OCI-LY3 (cell line): ENCODE data around the gene TOM1L2.

Experiments
- H2AFZ ChIP-seq: fragments of 200-600, 300-600 bp; shearing (Covaris generic); 2 replicates; pipeline ENCODE4 v1.6.0; 2014; ENCODE audit warnings: antibody characterized with exemption, low read depth, low read length
- H3K27ac ChIP-seq: fragments of 200-600, 300-600 bp; sonication (generic); 2 replicates; pipeline ENCODE4 v1.5.1; 2014; ENCODE audit warnings: mild to moderate bottlenecking, low read length, moderate library complexity, mixed read lengths
- H3K27me3 ChIP-seq: fragments of 200-600, 300-600 bp; sonication (generic); 2 replicates; pipeline ENCODE4 v1.6.1; 2014; ENCODE audit warnings: low read depth, low read length, mixed read lengths
- H3K36me3 ChIP-seq: fragments of 200-600, 300-600 bp; sonication (generic); replicated peaks from 2 replicates; pipeline ENCODE3; 2014; ENCODE audit warnings: low read depth, low read length, mixed read lengths
- H3K4me1 ChIP-seq: fragments of 300-600, 200-600 bp; sonication (generic); 2 replicates; pipeline ENCODE4 v1.6.1; 2014; ENCODE audit warnings: low read length, mixed read lengths
- H3K4me2 ChIP-seq: fragments of 200-600, 300-600 bp; sonication (generic); 2 replicates; pipeline ENCODE4 v1.6.1; 2014; ENCODE audit warnings: low read length, mixed read lengths
- H3K4me3 ChIP-seq: fragments of 300-600, 200-600 bp; sonication (generic); 2 replicates; pipeline ENCODE4 v1.5.1; 2014; ENCODE audit warnings: antibody characterized with exemption, mild to moderate bottlenecking, low read length, moderate library complexity
- H3K79me2 ChIP-seq: fragments of 300-600, 200-600 bp; shearing (Covaris generic); 2 replicates; pipeline ENCODE4 v1.6.1; 2014; ENCODE audit warnings: mild to moderate bottlenecking, low read length, mixed read lengths
- H3K9ac ChIP-seq: fragments of 300-600, 200-600 bp; shearing (Covaris generic); 2 replicates; pipeline ENCODE4 v1.6.0; 2014; ENCODE audit warnings: mild to moderate bottlenecking, low read length, moderate library complexity
- H3K9me3 ChIP-seq: fragments of 200-600, 300-600 bp; shearing (Covaris generic); 2 replicates; pipeline ENCODE4 v1.6.1; 2014; ENCODE audit warnings: low read length, mixed read lengths; ENCODE audit not compliant: insufficient read depth
- H4K20me1 ChIP-seq: fragments of 200-600, 300-600 bp; sonication (generic); 2 replicates; pipeline ENCODE4 v1.6.1; 2016; ENCODE audit warnings: low read length, mixed read lengths; ENCODE audit not compliant: insufficient read depth
- EZH2phosphoT487 ChIP-seq: fragments of 200-600 bp; shearing (Covaris generic); IDR thresholded peaks from 2 replicates; pipeline ENCODE4 v1.6.1; 2018; ENCODE audit warnings: antibody characterized with exemption, mixed run types, low read depth
- TF ChIP-seq, protein P1 (sequence below): fragments of 200-600, 300-600 bp; sonication (generic); IDR thresholded peaks from 2 replicates; pipeline ENCODE4 v1.5.1; 2014; ENCODE audit warnings: antibody characterized with exemption, low read length, low read depth

Gene TOM1L2

DNA sequence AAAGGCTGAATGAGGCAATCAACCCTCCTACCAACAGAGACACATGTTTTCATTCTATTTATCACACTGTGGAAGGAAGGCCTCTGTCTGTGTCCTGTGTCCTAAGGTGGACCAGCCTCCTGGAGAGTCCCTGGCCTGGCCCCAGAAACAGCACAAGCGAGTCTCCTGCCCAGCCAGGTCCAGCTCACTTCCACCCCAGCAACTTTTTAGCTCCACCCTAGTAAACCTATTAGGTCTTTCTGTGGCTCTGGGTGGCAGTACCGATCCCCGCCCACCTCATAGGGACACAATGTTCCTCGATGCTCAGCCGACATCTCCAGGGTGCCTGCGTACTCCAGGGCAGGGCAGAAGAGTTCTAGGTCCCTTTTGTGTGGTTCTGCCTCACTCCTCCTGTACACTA, 11.2 kb upstream of the TOM1L2 start:
- Histone ChIP-seq H3K9me3 (no peaks in the 10 kb centered on the region), H3K4me1 (peaks cover 2% of the 10 kb centered on the region; the same call in 1 of the 2 replicates), H3K4me2 (no peak overlapping the region), H2AFZ (no peak overlapping the region), H3K27ac (no peak overlapping the region), H3K36me3 (no peaks in the 10 kb centered on the region), H3K27me3 (no peaks in the 10 kb centered on the region), H3K9ac (no peak overlapping the region), H4K20me1 (no peaks in the 10 kb centered on the region), H3K79me2 (no peaks in the 10 kb centered on the region), H3K4me3 (no peak overlapping the region)
- no peak for TF ChIP-seq EZH2phosphoT487
- TF ChIP-seq, protein P1, sequence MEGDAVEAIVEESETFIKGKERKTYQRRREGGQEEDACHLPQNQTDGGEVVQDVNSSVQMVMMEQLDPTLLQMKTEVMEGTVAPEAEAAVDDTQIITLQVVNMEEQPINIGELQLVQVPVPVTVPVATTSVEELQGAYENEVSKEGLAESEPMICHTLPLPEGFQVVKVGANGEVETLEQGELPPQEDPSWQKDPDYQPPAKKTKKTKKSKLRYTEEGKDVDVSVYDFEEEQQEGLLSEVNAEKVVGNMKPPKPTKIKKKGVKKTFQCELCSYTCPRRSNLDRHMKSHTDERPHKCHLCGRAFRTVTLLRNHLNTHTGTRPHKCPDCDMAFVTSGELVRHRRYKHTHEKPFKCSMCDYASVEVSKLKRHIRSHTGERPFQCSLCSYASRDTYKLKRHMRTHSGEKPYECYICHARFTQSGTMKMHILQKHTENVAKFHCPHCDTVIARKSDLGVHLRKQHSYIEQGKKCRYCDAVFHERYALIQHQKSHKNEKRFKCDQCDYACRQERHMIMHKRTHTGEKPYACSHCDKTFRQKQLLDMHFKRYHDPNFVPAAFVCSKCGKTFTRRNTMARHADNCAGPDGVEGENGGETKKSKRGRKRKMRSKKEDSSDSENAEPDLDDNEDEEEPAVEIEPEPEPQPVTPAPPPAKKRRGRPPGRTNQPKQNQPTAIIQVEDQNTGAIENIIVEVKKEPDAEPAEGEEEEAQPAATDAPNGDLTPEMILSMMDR, result no peak

DNA sequence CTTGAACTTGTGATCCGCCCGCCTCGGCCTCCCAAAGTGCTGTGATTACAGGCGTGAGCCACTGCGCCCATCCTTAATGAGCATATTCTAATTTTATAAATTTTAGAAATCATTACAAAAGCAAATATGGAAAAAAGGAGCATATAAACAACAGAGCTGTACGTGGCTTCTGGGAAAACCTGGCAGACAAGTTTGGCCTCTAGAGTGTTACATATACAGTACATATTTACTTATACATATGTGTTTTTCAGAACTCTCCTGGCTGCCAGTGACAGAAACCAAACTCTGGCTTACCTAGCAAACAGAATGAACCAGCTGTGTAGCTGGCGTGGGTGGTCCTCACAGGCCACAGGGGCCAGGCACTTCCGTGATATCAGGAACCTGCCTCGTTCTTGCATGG, 10.6 kb upstream of the TOM1L2 start:
- Histone ChIP-seq H3K79me2 (no peaks in the 10 kb centered on the region), H4K20me1 (no peaks in the 10 kb centered on the region), H3K9ac (no peak overlapping the region), H3K27me3 (no peaks in the 10 kb centered on the region), H3K27ac (no peak overlapping the region), H3K4me1 (peaks cover 2% of the 10 kb centered on the region; the same call in 1 of the 2 replicates), H3K4me2 (no peak overlapping the region), H2AFZ (no peak overlapping the region), H3K4me3 (no peak overlapping the region), H3K36me3 (no peaks in the 10 kb centered on the region), H3K9me3 (no peaks in the 10 kb centered on the region)
- TF ChIP-seq EZH2phosphoT487, result no peak
- TF ChIP-seq, protein P1, result no peak

- Histone ChIP-seq H3K27me3 (no peaks in the 10 kb centered on the region), H3K27ac (no peak overlapping the region), H4K20me1 (no peaks in the 10 kb centered on the region), H3K4me1 (peaks cover 2% of the 10 kb centered on the region; the same call in 1 of the 2 replicates), H3K4me3 (no peak overlapping the region), H3K36me3 (no peaks in the 10 kb centered on the region), H3K79me2 (no peaks in the 10 kb centered on the region), H3K9me3 (no peaks in the 10 kb centered on the region), H3K9ac (no peak overlapping the region), H3K4me2 (no peak overlapping the region), H2AFZ (no peak overlapping the region)
- TF ChIP-seq, protein P1, result no peak
- TF ChIP-seq EZH2phosphoT487, result no peak
These were observed 9.1 kb upstream of the TOM1L2 start for GRCh38 chr17:17981330-17981729.

GRCh38 chr17:17979778-17980177, 7.6 kb upstream of the TOM1L2 start:
- no peaks in the 10 kb centered on the region for H3K27me3 ChIP-seq
- no peaks in the 10 kb centered on the region for H4K20me1 ChIP-seq
- TF ChIP-seq EZH2phosphoT487, result no peak
- TF ChIP-seq, protein P1, result no peak
- H3K4me3 ChIP-seq, result no peak overlapping the region
- no peak overlapping the region for H3K4me2 ChIP-seq
- H3K79me2 ChIP-seq, result no peaks in the 10 kb centered on the region
- no peaks in the 10 kb centered on the region for H3K9me3 ChIP-seq
- H3K4me1 ChIP-seq, result no peaks in the 10 kb centered on the region
- H2AFZ ChIP-seq, result no peak overlapping the region
- no peak overlapping the region for H3K9ac ChIP-seq
- H3K27ac ChIP-seq, result no peak overlapping the region
- H3K36me3 ChIP-seq, result no peaks in the 10 kb centered on the region
